ENCODE results near the gene VPS37D. TPM values are rescaled to one million over a fixed set of nuclear protein-coding genes. Genes with fewer than 3 reads are reported as not detected.

Gene VPS37D
- polyA plus RNA-seq, 10 donors = 1.9 to 4.4 (median 2.6) TPM

GRCh38 chr7:73679709-73680108, 12.1 kb downstream of the VPS37D start:
- no peak for DNase-seq

GRCh38 chr7:73680501-73680900, 12.9 kb downstream of the VPS37D start:
- DNase-seq = no peak

GRCh38 chr7:73681031-73681430, 13.4 kb downstream of the VPS37D start:
- DNase-seq = no peak

- DNase-seq = no peak
Observed at GRCh38 chr7:73682745-73683055, 15.1 kb downstream of the VPS37D start.

- DNase-seq = peak; percentile 95 to 97 (median 96)
Observed at GRCh38 chr7:73683056-73683787, 15.6 kb downstream of the VPS37D start, which contains the start of the genes BUD23 and DNAJC30. BUD23 (plus strand) TSS chr7:73683597; CDS start chr7:73683626, 29 bp downstream. DNAJC30 (minus strand) TSS chr7:73683453; CDS start chr7:73683423, 30 bp downstream.

- no peak for DNase-seq
Observed at GRCh38 chr7:73683788-73684693, 16.4 kb downstream of the VPS37D start.

- no peak for DNase-seq
Observed at GRCh38 chr7:73685311-73685710, 17.7 kb downstream of the VPS37D start.

GRCh38 chr7:73688288-73688687, 20.7 kb downstream of the VPS37D start:
- DNase-seq = no peak

GRCh38 chr7:73690646-73691045, 23.0 kb downstream of the VPS37D start:
- DNase-seq = no peak

GRCh38 chr7:73696372-73696771, 28.7 kb downstream of the VPS37D start:
- no peak for DNase-seq

- no peak for DNase-seq
Observed at GRCh38 chr7:73698410-73698809, 30.8 kb downstream of the VPS37D start.

GRCh38 chr7:73699370-73700068, 31.9 kb downstream of the VPS37D start:
- no peak for DNase-seq

GRCh38 chr7:73700069-73700423, 32.4 kb downstream of the VPS37D start:
- DNase-seq = no peak

GRCh38 chr7:73700581-73701134, 33.0 kb downstream of the VPS37D start:
- DNase-seq = no peak

- DNase-seq = peak in 2 of 3 donors; percentile 39 to 41
Observed at GRCh38 chr7:73701357-73701995, 33.8 kb downstream of the VPS37D start.

GRCh38 chr7:73702226-73702625, 34.6 kb downstream of the VPS37D start:
- no peak for DNase-seq

- no peak for DNase-seq
Observed at GRCh38 chr7:73702665-73703064, 35.0 kb downstream of the VPS37D start.

GRCh38 chr7:73703225-73703624, 35.6 kb downstream of the VPS37D start:
- no peak for DNase-seq

GRCh38 chr7:73703757-73704639, 36.4 kb downstream of the VPS37D start:
- peak; percentile 71 to 88 (median 72) for DNase-seq

Data from muscle of back (tissue), 11 donors.